ENCODE measurements around the gene PFKFB4. TPM values are rescaled to one million over a fixed set of nuclear protein-coding genes. Genes with fewer than 3 reads are reported as not detected.

Gene PFKFB4
- total RNA-seq (2012; rRNA removed) (16.1 and 17.0 TPM in 2 replicates), polyA plus RNA-seq (2012; rRNA removed) (14.8 and 16.9 TPM in 2 replicates), Bru-seq, nascent RNA (percentile 52 among the genes with signal in this experiment), BruChase-seq, experiment 1, labeled RNA remaining after a 6-hour chase (percentile 66 among the genes with signal in this experiment), BruChase-seq, experiment 2, labeled RNA remaining after a 2-hour chase (percentile 77 among the genes with signal in this experiment)
- 11.1 and 15.7 TPM in 2 replicates for polyA plus RNA-seq (2012; cell fraction: cytosol; rRNA removed)
- polyA plus RNA-seq (2012; cell fraction: nucleus; rRNA removed; ENCODE audit: low replicate concordance): 53.9 and 57.6 TPM in 2 replicates
- long read RNA-seq, partial matches to known transcripts: 1 of 4 reads
- long read RNA-seq, other reads (novel, unspliced or antisense): 2 of 4 reads

GRCh38 chr3:48556796-48557626 is at the start of gene PFKFB4:
Gene PFKFB4, minus strand, starts transcription at chr3:48556803. Its CDS starts 26 bp downstream, at chr3:48556777.
- ChIA-PET CTCF (interaction anchor here (1.0 kb wide), 1 partner anchor 79 kb away, joined by 3 read pairs; no protein-coding TSS in a partner anchor), POLR2A (ENCODE audit: unreplicated experiment) (no interaction called here)
- peaks cover 32% of the 10 kb centered on the region for H3K4me1 ChIP-seq (ENCODE audit: control insufficient read depth, insufficient read depth, low read length)
- peaks cover 21% of the 10 kb centered on the region for H3K9me1 ChIP-seq (ENCODE audit: insufficient read depth, low read length)
- H2BK5ac ChIP-seq (ENCODE audit: low read depth, low read length, poor library complexity, severe bottlenecking): peak within 1 kb of the TSS; percentile 85
- H4K20me1 ChIP-seq (ENCODE audit: insufficient read depth, low read length): peaks cover 8% of the 10 kb centered on the region; the same call in 1 of the 2 replicates
- H3K4me2 ChIP-seq (ENCODE audit: low read depth, low read length): peak within 1 kb of the TSS; percentile 63
- H2AFZ ChIP-seq (replicated peaks; ENCODE audit: low read length, poor library complexity): peak within 1 kb of the TSS; percentile 98
- intact Hi-C loops (cut with micrococcal nuclease) (loop anchor here (2.0 kb wide), 1 partner anchor 78 kb away; the partner anchor contains the start of gene SLC26A6), in situ Hi-C loops (cut with MboI; ENCODE audit: low sequenced_read_pairs) (loop anchor here (5.0 kb wide), 1 partner anchor 90 kb away; a partner anchor contains a TSS), dilution Hi-C loops (cut with HindIII; ENCODE audit: low sequenced_read_pairs, unreplicated experiment) (no loop called here)
- peak within 1 kb of the TSS; percentile 16; the same call in 1 of the 2 replicates for H3K23ac ChIP-seq (ENCODE audit: low read depth, low read length)
- peak within 1 kb of the TSS; percentile 36; the same call in 1 of the 2 replicates for H3K18ac ChIP-seq (ENCODE audit: low read depth, low read length)
- peak within 1 kb of the TSS; percentile 84; the same call in 1 of the 2 replicates for H4K91ac ChIP-seq (ENCODE audit: insufficient read depth, low read depth, low read length)
- peak within 1 kb of the TSS; percentile 67 for H3K4me3 ChIP-seq (ENCODE audit: insufficient read depth, low read depth, low read length)
- peak within 1 kb of the TSS; percentile 66 for H4K5ac ChIP-seq (ENCODE audit: low read depth, low read length)
- no peak within 1 kb of the TSS for H3K56ac ChIP-seq (ENCODE audit: extremely low read depth, insufficient read depth, low read length)
- peak within 1 kb of the TSS; percentile 75 for H3K9ac ChIP-seq (ENCODE audit: low read depth, low read length)
- peak within 1 kb of the TSS; percentile 67 for H2AK5ac ChIP-seq (ENCODE audit: low read depth, low read length)
- peak within 1 kb of the TSS; percentile 97 for H2AK9ac ChIP-seq (replicated peaks; ENCODE audit: low read depth, low read length, poor library complexity)
- no peaks in the 10 kb centered on the region for H3K27me3 ChIP-seq (ENCODE audit: control insufficient read depth, insufficient read depth, low read length)
- H2BK15ac ChIP-seq (ENCODE audit: low read depth, low read length): peak within 1 kb of the TSS; percentile 72; the same call in 1 of the 3 replicates
- ATAC-seq (ENCODE audit: low read depth) (peak; percentile 87), DNase-seq (peak; percentile 99)
- H3K79me1 ChIP-seq (ENCODE audit: low read depth in 1 of 2, low read length in 2 of 2): peaks cover 24 to 70% of the 10 kb centered on the region in 2 experiments
- peak within 1 kb of the TSS; percentile 70 to 85 for H4K8ac ChIP-seq (ENCODE audit: low read depth in 2 of 2, low read length in 2 of 2)
- H2BK20ac ChIP-seq (ENCODE audit: low read depth, low read length): no peak within 1 kb of the TSS
- WGBS, 2 experiments (ENCODE audit: extremely low coverage in 2 of 2, insufficient read length in 1 of 2): 2% methylated on average over 22 of the region's 53 CpGs; no CpG with 5 or more reads in 1 of the 2 experiments
- H3K4ac ChIP-seq (ENCODE audit: low read depth, low read length): peak within 1 kb of the TSS; percentile 54
- peaks cover 2% of the 10 kb centered on the region; the same call in 1 of the 2 replicates for H3K36me3 ChIP-seq (ENCODE audit: control insufficient read depth, insufficient read depth, low read length)
- peak within 1 kb of the TSS; percentile 54; the same call in 1 of the 2 replicates for H3K14ac ChIP-seq (replicated peaks; ENCODE audit: low read depth, low read length)
- peak within 1 kb of the TSS; percentile 6; the same call in 1 of the 2 replicates for H2BK120ac ChIP-seq (ENCODE audit: low read depth, low read length)
- TF ChIP-seq MAZ (IDR thresholded peaks at IDR 0.05; ENCODE audit: borderline replicate concordance, low read depth, low read length) (0 out of 2 replicates have a peak, but pooled peaks have one; percentile 24), BHLHE40 (IDR thresholded peaks at IDR 0.05; ENCODE audit: low read depth, low read length) (peak; percentile 61; the same call in 1 of the 2 replicates), RCOR1 (IDR thresholded peaks at IDR 0.05; ENCODE audit: insufficient replicate concordance, low read length) (no peak), POLR2A (IDR thresholded peaks at IDR 0.05; ENCODE audit: low read depth, low read length) (no peak), RAD21 (IDR thresholded peaks at IDR 0.05; ENCODE audit: low read length) (no peak)
- no TSS peak for BruUV-seq (replicated peaks)
- H3K27ac ChIP-seq (ENCODE audit: insufficient read depth, low read length): peak within 1 kb of the TSS; percentile 67
- H3K9me3 ChIP-seq (ENCODE audit: control insufficient read depth, insufficient read depth, low read length): no peaks in the 10 kb centered on the region
